H1 (cell line): ENCODE data around the gene CREG2. TPM values are rescaled to one million over a fixed set of nuclear protein-coding genes. Genes with fewer than 3 reads are reported as not detected.

Experiments used
- SUZ12 ChIP-seq: fragments of 200-600 bp; sonication (generic); IDR thresholded peaks from 2 replicates; pipeline ENCODE4 v1.6.1; 2012; ENCODE audit warnings: mild to moderate bottlenecking, inconsistent platforms, low read length, moderate library complexity, mixed read lengths
- polyA plus RNA-seq, 7 experiments: library from polyadenylated mRNA; depleted of rRNA in 3 of 7; stranded (reverse) in 5 of 7; unstranded in 2 of 7; fragments of >200 nt in 5 of 7; fragments of 200-250 nt in 2 of 7; gene quantifications; 1 replicate in 5 of 7; 2 replicates in 1 of 7; 4 replicates in 1 of 7; pipeline versions ENCODE4 v1.2.1 to v1.2.3, GENCODE V29; 2011 to 2013; ENCODE audit warnings: missing spikeins in 2 of 7, mixed read lengths in 2 of 7
- total RNA-seq: library from RNA; stranded (reverse); fragmentation: NEBNext Ultra II Directional; extraction: Animal tissue kit (Norgen Biotek cat#: 25700); gene quantifications from 2 replicates; pipeline ENCODE4 v1.2.1, GENCODE V29; 2021

CREG2 gene
- total and polyA plus RNA-seq, 2 of the 8 experiments (the other 6 are each of a cell fraction or from before 2014, with no cell fraction given): 2.0 to 2.2 TPM

GRCh38 chr2:101360232-101360631, 27.1 kb downstream of the CREG2 start (continued):
- TF ChIP-seq SUZ12: no peak
- TF ChIP-seq, all 59 proteins: peak for 0
